Thoracic aorta (tissue), 2 donors: Measurements from ENCODE around the gene ZRANB2. TPM values are rescaled to one million over a fixed set of nuclear protein-coding genes. Genes with fewer than 3 reads are reported as not detected.

ENCODE experiments used
- ATAC-seq: fragments of 150-250 bp; one replicate; pipeline ENCODE4 v1.8.0; 2017; ENCODE audit warnings: low read depth; ENCODE audit not compliant: insufficient number of reproducible peaks, low FRiP score
- DNase-seq: peaks from one replicate; pipeline ENCODE4 v3.0.0-alpha.2; 2020; ENCODE audit warnings: low spot score
- H3K27ac ChIP-seq, 2 donors: fragments of 200-600 bp; sonication (generic); 1 replicate in 1 of 2; 2 replicates in 1 of 2; pipeline ENCODE4 v1.5.1; 2016; ENCODE audit warnings: mild to moderate bottlenecking in 2 of 2, moderate library complexity in 2 of 2
- H3K27me3 ChIP-seq: fragments of 200-600 bp; sonication (generic); replicated peaks from 2 replicates; pipeline ENCODE4 v1.6.0; 2016; ENCODE audit warnings: mild to moderate bottlenecking; ENCODE audit not compliant: insufficient read depth
- H3K36me3 ChIP-seq: fragments of 200-600 bp; sonication (generic); one replicate; pipeline ENCODE4 v1.5.1; 2016
- H3K4me1 ChIP-seq, 2 donors: fragments of 200-600 bp; sonication (generic); 1 replicate in 1 of 2; 2 replicates in 1 of 2; pipeline versions ENCODE4 v1.5.1 to v1.6.0; 2016; ENCODE audit warnings: low read depth in 2 of 2, mild to moderate bottlenecking in 1 of 2; ENCODE audit not compliant: control insufficient read depth in 1 of 2
- H3K4me3 ChIP-seq: fragments of 200-600 bp; sonication (generic); 2 replicates; pipeline ENCODE4 v1.5.1; 2016; ENCODE audit warnings: mild to moderate bottlenecking
- H3K9me3 ChIP-seq: fragments of 200-600 bp; sonication (generic); 2 replicates; pipeline ENCODE4 v1.5.1; 2016
- total RNA-seq, 2 donors: library from RNA; depleted of rRNA; stranded (reverse); fragments of >200 nt; gene quantifications; one replicate each; pipeline versions ENCODE4 v1.1.0 to v1.2.3, GENCODE V29; 2016
- TF ChIP-seq, protein P1 (sequence below): fragments of 200-600 bp; sonication (generic); IDR thresholded peaks from one replicate; pipeline ENCODE4 v1.5.1; 2019; ENCODE audit warnings: antibody characterized with exemption

The ZRANB2 gene
- total RNA-seq, 2 donors from 2014 or later, result 116 to 133 TPM

DNA sequence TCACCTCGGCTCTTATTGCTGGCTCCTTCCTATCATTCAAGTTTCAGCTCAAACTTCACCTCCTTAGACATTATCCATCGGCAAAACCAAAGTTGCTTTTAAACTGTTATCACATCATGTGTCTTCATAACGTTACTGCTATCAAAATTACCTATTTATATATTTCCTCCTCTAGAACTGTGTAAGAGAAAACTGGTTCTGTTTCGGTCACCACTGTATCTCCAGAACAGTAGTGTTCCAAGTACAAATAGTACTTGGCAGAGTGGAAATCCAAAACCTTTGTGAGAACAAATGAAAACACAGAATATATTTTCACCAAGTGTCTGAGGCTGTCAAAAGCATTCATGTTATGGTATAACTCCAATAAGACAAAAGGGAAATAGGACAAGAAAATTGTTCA is 9.1 kb downstream of the ZRANB2 start:
- no peak for ATAC-seq
- H3K36me3 ChIP-seq, result peaks cover 59% of the 10 kb centered on the region
- no peak for DNase-seq

DNA sequence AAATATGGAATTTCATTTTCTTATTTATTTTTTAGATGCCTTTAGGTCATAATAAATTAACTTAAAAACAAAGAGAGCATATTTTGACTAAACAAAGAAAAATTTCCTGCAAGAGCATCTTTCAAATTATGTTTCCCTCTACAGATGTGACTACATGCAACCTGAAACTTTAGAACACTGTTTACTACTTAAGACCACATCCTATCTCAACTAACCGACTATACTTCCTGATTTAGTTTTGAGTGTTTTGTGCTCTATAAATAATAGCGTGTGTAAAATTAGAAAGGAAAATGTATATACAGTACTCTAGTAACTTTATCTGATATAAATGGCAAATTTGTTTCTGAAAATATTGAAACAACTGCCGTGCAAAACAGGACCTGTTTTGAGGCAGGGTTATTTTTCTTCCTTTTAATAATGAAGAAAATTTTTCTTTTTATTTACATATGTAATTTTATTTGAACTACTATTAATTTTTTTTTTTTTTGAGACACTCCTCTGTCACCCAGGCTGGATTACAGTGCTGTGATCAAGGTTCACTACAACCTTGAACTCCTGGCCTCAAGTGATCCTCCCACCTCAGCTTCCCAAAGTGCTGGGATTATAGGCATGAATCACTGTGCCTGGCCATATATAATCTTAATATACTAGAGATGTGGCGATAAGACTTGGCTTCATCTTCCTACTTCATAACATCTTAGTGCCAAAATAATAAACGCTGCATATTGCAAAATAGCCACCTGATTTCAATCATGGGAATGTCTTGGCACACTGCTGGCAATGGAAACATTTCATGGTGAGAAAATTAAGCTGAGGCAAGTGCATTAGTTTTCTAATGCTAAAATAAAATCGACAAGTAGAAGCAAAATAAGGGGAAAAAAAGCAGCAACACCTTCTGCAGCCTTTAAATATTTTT is 12.3 kb downstream of the ZRANB2 start:
- Histone ChIP-seq H3K4me3 (no peak overlapping the region), H3K9me3 (no peaks in the 10 kb centered on the region), H3K27ac (no peak overlapping the region), H3K27me3 (no peaks in the 10 kb centered on the region), H3K4me1 (no peaks in the 10 kb centered on the region), H3K36me3 (peaks cover 64% of the 10 kb centered on the region)
- no peak for ATAC-seq
- TF ChIP-seq, protein P1, sequence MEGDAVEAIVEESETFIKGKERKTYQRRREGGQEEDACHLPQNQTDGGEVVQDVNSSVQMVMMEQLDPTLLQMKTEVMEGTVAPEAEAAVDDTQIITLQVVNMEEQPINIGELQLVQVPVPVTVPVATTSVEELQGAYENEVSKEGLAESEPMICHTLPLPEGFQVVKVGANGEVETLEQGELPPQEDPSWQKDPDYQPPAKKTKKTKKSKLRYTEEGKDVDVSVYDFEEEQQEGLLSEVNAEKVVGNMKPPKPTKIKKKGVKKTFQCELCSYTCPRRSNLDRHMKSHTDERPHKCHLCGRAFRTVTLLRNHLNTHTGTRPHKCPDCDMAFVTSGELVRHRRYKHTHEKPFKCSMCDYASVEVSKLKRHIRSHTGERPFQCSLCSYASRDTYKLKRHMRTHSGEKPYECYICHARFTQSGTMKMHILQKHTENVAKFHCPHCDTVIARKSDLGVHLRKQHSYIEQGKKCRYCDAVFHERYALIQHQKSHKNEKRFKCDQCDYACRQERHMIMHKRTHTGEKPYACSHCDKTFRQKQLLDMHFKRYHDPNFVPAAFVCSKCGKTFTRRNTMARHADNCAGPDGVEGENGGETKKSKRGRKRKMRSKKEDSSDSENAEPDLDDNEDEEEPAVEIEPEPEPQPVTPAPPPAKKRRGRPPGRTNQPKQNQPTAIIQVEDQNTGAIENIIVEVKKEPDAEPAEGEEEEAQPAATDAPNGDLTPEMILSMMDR, result no peak
- DNase-seq, result no peak

More for the DNA sequence above, 9.1 kb downstream of the ZRANB2 start:
- TF ChIP-seq, protein P1, result no peak
- no peak overlapping the region for H3K27ac ChIP-seq
- no peaks in the 10 kb centered on the region for H3K27me3 ChIP-seq
- H3K9me3 ChIP-seq, result no peaks in the 10 kb centered on the region
- no peak overlapping the region for H3K4me3 ChIP-seq
- peaks cover 0 to 5% of the 10 kb centered on the region in 2 donors for H3K4me1 ChIP-seq

DNA sequence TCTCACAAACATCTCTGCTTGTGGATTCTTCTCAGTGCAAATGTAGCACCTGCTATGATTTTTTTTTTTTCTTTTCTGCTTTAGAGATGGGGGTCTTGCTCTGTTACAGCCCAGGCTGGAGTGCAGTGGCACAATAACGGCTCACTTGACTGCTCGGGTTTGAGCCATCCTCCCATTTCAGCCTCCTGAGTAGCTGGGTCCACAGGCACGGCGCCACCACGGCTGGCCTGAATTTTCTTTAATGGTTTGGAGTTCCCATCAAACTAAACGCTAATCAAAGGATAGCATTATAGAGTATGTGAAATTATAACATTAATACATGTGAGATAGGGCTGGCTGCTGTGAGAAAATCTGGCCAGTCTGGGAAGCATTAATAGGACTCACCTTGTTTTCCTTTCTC is 26.0 kb downstream of the ZRANB2 start:
- ATAC-seq, result no peak
- Histone ChIP-seq H3K36me3 (no peaks in the 10 kb centered on the region), H3K4me3 (no peak overlapping the region), H3K27ac (no peak overlapping the region), H3K27me3 (no peaks in the 10 kb centered on the region), H3K4me1 (no peaks in the 10 kb centered on the region), H3K9me3 (no peaks in the 10 kb centered on the region)
- TF ChIP-seq, protein P1, result no peak
- no peak for DNase-seq

DNA sequence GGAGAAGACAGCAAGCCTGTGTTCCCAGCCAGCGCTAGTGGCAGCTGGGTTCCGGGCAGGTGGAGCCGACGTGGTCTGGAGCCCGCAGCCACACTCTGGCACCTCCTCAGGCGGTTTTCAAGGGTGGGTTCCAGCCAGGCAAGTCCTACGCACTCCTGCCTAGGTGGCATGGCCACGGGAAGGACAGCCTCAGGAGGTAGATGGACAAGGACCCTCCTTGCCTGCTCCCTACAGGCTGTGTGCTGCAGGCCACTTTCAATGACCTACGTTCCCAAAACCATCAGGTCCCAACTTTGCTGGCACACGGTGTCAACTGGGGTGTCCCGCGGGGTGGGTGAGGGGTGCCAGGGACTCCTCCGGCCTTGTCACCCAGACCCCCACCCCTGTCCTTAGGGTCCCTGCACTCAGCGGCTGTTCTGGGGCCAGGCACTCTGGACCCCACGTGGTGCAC is 26.5 kb downstream of the ZRANB2 start:
- H3K27me3 ChIP-seq, result no peaks in the 10 kb centered on the region
- TF ChIP-seq, protein P1, result no peak
- no peak for ATAC-seq

DNA sequence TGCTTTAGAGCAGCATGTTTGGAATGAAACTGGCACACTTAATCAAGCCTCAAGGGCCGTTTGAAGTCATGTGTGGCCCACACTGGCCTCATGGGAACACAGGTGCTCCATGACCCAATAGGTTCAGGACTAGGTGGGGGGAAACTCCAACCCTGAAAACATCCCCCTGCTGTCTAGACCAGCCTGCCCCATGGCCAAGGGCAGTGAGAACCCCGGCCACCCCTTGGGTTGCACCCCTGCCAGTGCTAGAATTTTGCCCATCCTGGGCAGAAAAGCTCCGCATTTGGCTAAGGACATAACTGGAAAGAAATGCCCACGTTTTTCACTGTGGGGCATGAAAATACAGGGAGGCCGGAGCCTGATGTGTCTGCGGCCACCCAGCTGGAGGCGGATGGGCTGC is 27.1 kb downstream of the ZRANB2 start:
- DNase-seq (no peak), ATAC-seq (no peak)
- TF ChIP-seq, protein P1, result no peak
- Histone ChIP-seq H3K9me3 (no peaks in the 10 kb centered on the region), H3K4me3 (no peak overlapping the region), H3K4me1 (no peaks in the 10 kb centered on the region), H3K27me3 (no peaks in the 10 kb centered on the region), H3K36me3 (no peaks in the 10 kb centered on the region), H3K27ac (no peak overlapping the region)

More for the DNA sequence above, 26.5 kb downstream of the ZRANB2 start:
- Histone ChIP-seq H3K4me3 (no peak overlapping the region), H3K27ac (no peak overlapping the region), H3K36me3 (no peaks in the 10 kb centered on the region), H3K9me3 (no peaks in the 10 kb centered on the region), H3K4me1 (no peaks in the 10 kb centered on the region)
- no peak for DNase-seq
